Fibroblast of upper back skin (primary cell): ENCODE results near the gene RASSF5.
"Not testable (repeated sequence)": the region's sequence is repeated elsewhere in the genome, so short reads cannot be mapped to it uniquely, and the experiment has no call there.

ENCODE experiments used
- DNase-seq: peaks from one replicate; pipeline ENCODE4 v3.0.0-alpha.2; 2013

Gene RASSF5

GRCh38 chr1:206591226-206591625, 83.9 kb downstream of the RASSF5 start:
- peak; percentile 66 for DNase-seq

GRCh38 chr1:206591696-206592095, 84.4 kb downstream of the RASSF5 start:
- no peak for DNase-seq

GRCh38 chr1:206593351-206593925, 86.1 kb downstream of the RASSF5 start:
- no peak for DNase-seq

- DNase-seq: no peak
These were observed 88.4 kb downstream of the RASSF5 start for GRCh38 chr1:206595581-206596318.

DNA sequence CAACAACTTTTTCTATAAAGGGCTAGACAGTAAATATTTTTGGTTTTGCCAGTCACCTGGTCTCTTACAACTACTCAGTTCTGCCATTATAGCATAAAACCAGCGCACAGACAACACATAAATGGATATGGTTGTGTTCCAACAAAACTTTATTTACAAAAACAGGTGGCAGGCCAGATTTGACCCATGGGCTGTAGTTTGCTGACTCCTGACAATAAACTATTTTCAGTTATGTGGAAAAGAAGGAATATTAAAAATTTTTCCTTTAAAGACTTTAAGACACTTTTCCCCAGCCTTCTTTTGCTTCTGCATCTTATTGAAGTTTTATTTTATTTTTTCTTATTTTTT, 89.0 kb downstream of the RASSF5 start:
- DNase-seq: no peak

DNA sequence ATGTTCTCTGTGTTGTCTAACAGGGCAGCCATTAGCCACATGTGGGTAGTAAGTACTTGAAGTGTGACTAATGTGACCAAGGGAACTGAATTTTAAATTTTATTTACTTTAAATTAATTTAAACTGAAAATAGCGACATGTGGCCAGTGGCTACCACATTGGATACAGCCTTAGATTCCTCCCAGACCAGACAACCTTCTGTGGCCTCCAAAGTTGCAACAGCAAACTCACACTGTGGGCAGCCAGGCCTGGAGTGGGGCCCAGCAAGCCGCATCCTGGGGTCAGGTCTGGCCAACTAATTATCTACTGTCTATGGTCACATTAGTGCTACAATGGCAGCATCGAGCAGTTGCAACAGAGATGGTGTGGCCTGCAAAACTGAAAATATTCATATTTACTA, 93.2 kb downstream of the RASSF5 start:
- no peak for DNase-seq

DNA sequence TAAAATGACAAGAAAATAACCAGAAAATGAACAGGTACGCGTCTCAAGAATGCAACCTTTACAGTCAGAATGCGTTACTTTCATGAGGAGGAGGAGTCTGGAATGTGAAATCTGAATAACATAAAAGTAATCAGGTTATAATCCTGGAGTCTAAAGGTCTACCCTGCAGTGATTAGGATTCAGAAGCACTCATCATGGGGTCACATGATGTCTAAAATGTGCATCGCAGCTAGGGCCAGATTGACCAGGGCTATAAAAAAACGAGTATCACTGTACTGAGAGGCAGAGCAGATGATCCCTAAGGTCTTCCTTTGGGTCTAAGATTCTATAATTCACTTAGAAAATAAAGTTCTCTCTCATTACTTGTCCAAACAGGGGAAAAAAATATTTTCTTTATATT, 97.5 kb downstream of the RASSF5 start:
- DNase-seq: no peak

- DNase-seq: peak; percentile 31
These were observed 99.5 kb downstream of the RASSF5 start for GRCh38 chr1:206606867-206607266.

DNA sequence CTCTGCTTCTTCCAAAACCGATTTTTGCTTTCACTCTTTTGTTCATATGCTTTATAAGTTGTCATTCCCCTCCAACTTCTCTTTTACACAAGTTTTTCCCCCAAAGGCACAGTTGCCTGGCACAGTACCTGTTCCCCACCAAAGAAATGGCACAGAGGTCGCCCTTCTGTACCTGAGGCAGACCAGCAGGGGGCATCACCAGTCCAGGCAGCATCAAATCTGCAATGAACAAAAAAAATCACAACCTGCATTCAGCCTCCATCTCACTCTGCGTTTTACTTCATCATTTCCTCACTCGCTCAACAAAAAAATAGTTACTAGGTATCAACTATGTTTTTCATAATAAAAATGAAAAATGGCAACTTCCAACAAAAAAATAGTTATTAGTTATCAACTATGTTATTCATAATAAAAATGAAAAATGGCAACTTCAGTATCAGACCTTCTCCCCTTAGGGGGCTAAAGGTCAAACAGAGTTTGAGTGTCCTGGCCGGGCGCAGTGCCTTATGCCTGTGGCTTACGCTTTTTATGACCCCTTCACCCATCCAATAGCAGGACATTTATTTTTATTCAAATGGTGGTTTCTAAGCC, 100.9 kb downstream of the RASSF5 start:
- peak; percentile 28 for DNase-seq

- no peak for DNase-seq
These were observed 102.1 kb downstream of the RASSF5 start for GRCh38 chr1:206609229-206609991.

GRCh38 chr1:206612129-206612876, 105.0 kb downstream of the RASSF5 start, which contains the start of gene EIF2D:
EIF2D (minus strand) TSS chr1:206612465; CDS start chr1:206612342, 123 bp downstream.
- peak; percentile 92 for DNase-seq

- not testable (repeated sequence) for DNase-seq
These were observed 119.1 kb downstream of the RASSF5 start for GRCh38 chr1:206626396-206626795.

- DNase-seq: no peak
These were observed 121.6 kb downstream of the RASSF5 start for GRCh38 chr1:206628916-206629315.

DNA sequence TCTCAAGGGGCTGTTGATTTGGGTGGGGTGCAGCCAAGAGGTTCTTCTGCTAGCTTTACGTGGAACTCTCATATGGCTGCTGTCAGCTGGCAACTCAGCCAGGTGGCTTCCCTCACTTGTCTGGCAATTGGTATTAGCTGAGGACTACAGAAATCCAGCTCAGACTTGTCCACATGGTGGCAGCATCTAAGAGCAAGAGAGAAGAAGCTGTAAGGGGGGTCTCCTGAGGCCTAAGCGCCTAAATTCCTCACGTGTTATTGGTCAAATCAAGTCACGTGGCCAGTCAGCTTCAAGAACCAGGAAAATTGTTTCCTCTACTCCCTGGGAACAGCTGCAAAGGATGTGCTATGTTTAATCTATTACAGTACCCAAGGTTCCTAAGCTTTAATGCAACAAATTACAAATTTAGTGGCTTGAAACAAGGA, 123.8 kb downstream of the RASSF5 start:
- peak; percentile 93 for DNase-seq

- peak; percentile 79 for DNase-seq
These were observed 126.4 kb downstream of the RASSF5 start for GRCh38 chr1:206633708-206634121.

GRCh38 chr1:206634365-206635079, 127.2 kb downstream of the RASSF5 start:
- DNase-seq: peak; percentile 88

DNA sequence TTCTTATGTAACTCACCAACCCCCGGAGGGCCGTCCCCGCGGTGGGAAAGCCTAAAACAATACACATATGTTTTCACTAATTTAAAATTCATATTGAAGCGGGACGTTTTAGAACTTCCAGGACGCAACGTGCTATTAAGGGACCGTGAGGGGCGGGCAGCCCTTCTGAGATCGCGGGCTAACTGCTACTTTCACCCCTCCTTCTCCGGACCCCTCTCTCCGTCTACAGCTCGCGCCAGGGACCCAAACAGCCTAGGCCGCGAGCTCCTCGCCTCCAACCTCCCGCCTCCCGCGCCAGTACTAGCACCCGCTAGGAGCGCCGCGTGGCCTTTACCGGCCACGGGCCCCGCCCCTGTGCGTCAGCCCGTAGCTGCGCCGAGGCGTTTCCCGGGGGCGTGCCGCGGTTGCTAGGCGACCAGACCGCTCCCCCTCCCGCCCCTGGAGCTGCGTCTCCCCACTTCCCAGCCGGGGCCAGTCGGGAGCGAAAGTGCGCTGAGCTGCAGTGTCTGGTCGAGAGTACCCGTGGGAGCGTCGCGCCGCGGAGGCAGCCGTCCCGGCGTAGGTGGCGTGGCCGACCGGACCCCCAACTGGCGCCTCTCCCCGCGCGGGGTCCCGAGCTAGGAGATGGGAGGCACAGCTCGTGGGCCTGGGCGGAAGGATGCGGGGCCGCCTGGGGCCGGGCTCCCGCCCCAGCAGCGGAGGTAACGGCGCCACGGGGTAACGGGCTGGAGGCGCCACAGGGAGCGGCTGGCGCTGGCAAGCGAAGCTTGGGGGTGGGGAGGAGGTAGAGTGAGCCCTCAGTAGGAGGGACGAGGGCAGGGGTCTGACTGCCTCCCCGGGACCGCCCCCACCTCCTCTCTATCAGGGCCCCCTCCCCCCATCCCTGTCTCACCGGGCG, 128.0 kb downstream of the RASSF5 start, which contains the start of gene DYRK3:
Gene DYRK3 (plus strand): TSS at position 457 of the 898 bp plus-strand sequence. CDS start 168 bp downstream, at position 625.
- DNase-seq: peak; percentile 93

- DNase-seq: no peak
These were observed 128.6 kb downstream of the RASSF5 start for GRCh38 chr1:206635978-206636345.

DNA sequence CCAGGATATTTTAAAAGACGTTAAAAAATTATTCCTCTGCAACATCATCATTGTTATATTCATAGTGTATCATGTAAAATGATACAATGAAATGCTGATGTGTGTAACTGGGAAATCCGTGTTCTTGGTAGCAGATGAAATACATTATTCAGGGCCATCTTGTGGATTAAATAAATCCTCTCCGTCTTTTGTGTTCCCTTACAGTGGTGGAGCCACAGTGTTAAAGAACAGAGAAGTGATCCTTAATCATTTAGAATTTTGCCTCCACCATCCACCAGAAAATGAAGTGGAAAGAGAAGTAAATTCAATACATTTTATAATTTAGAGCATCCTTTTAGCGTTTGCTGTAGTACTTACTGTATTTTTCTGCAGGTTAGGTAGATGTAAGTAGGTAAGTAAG, 129.3 kb downstream of the RASSF5 start:
- DNase-seq: no peak

GRCh38 chr1:206637605-206638004, 130.3 kb downstream of the RASSF5 start:
- DNase-seq: no peak
